Astrocyte (in vitro differentiated cells and primary cell): ENCODE results near the gene GSPT1. TPM values are rescaled to one million over a fixed set of nuclear protein-coding genes. Genes with fewer than 3 reads are reported as not detected.

Source experiments
- DNase-seq: peaks from one replicate; pipeline ENCODE4 v3.0.0-alpha.2; 2010; ENCODE audit warnings: low read depth
- FAIRE-seq: peaks from 2 replicates; lab custom pipeline; 2011; peaks lifted over from hg19 to GRCh38; lab: Jason Lieb, UNC
- H2AFZ ChIP-seq: 2 replicates; pipeline ENCODE4 v1.6.0; 2012; ENCODE audit warnings: low read depth, low read length, inconsistent platforms
- H3K27ac ChIP-seq: 2 replicates; pipeline ENCODE4 v1.5.1; 2011; ENCODE audit warnings: low read depth, low read length, inconsistent platforms
- H3K27me3 ChIP-seq: 2 replicates; pipeline ENCODE4 v1.6.0; 2011; ENCODE audit warnings: low read length, inconsistent platforms; ENCODE audit not compliant: insufficient read depth
- H3K36me3 ChIP-seq: 2 replicates; pipeline ENCODE4 v1.5.1; 2011; ENCODE audit warnings: low read length, inconsistent platforms; ENCODE audit not compliant: insufficient read depth
- H3K4me1 ChIP-seq: 2 replicates; pipeline ENCODE4 v1.5.1; 2011; ENCODE audit warnings: low read length, inconsistent platforms; ENCODE audit not compliant: insufficient read depth
- H3K4me2 ChIP-seq: 2 replicates; pipeline ENCODE4 v1.6.0; 2012; ENCODE audit warnings: low read length, inconsistent platforms
- H3K4me3 ChIP-seq: 2 replicates; pipeline ENCODE4 v1.5.1; 2011; ENCODE audit warnings: low read depth, mild to moderate bottlenecking, low read length, inconsistent platforms; ENCODE audit not compliant: insufficient read depth
- H3K79me2 ChIP-seq: 2 replicates; pipeline ENCODE4 v1.6.0; 2012; ENCODE audit warnings: mild to moderate bottlenecking, low read length, inconsistent platforms; ENCODE audit not compliant: insufficient read depth
- H3K9ac ChIP-seq: 2 replicates; pipeline ENCODE4 v1.6.0; 2012; ENCODE audit warnings: mild to moderate bottlenecking, low read length, inconsistent platforms
- H3K9me3 ChIP-seq: 2 replicates; pipeline ENCODE4 v1.5.1; 2012; ENCODE audit warnings: low read depth, mild to moderate bottlenecking, low read length, inconsistent platforms; ENCODE audit not compliant: insufficient read depth
- H4K20me1 ChIP-seq: 2 replicates; pipeline ENCODE4 v1.6.0; 2012; ENCODE audit warnings: low read length, inconsistent platforms; ENCODE audit not compliant: insufficient read depth
- H3K27ac Mint-ChIP-seq: one replicate; pipeline ENCODE4 v1.8.0; 2021; ENCODE audit warnings: mild to moderate bottlenecking, mixed read lengths; ENCODE audit not compliant: unreplicated experiment
- H3K27me3 Mint-ChIP-seq: one replicate; pipeline ENCODE4 v1.8.0; 2021; ENCODE audit warnings: low read depth, mixed read lengths; ENCODE audit not compliant: unreplicated experiment
- H3K36me3 Mint-ChIP-seq: one replicate; pipeline ENCODE4 v1.8.0; 2021; ENCODE audit warnings: low read depth, mixed read lengths; ENCODE audit not compliant: unreplicated experiment
- H3K4me1 Mint-ChIP-seq: one replicate; pipeline ENCODE4 v1.8.0; 2021; ENCODE audit warnings: low read depth, mixed read lengths; ENCODE audit not compliant: unreplicated experiment
- H3K4me3 Mint-ChIP-seq: one replicate; pipeline ENCODE4 v1.8.0; 2021; ENCODE audit warnings: mild to moderate bottlenecking, moderate library complexity, mixed read lengths; ENCODE audit not compliant: unreplicated experiment
- H3K9me3 Mint-ChIP-seq: one replicate; pipeline ENCODE4 v1.8.0; 2021; ENCODE audit warnings: mild to moderate bottlenecking, mixed read lengths; ENCODE audit not compliant: unreplicated experiment
- CTCF ChIP-seq: IDR thresholded peaks from 2 replicates; pipeline ENCODE4 v1.5.1; 2011; ENCODE audit warnings: low read depth, mild to moderate bottlenecking, inconsistent platforms, low read length, moderate library complexity; ENCODE audit not compliant: insufficient read depth
- EZH2 ChIP-seq: IDR thresholded peaks from 2 replicates; pipeline ENCODE4 v1.6.1; 2012; ENCODE audit warnings: mild to moderate bottlenecking, low read length, inconsistent platforms; ENCODE audit not compliant: insufficient read depth
- total RNA-seq: library from RNA; stranded (reverse); gene quantifications from 2 replicates; pipeline ENCODE4 v1.2.1, GENCODE V29; 2021

The GSPT1 gene
- total RNA-seq, 1 donor from 2014 or later, result 173 TPM

GRCh38 chr16:11871193-11871592, 44.6 kb downstream of the GSPT1 start:
- Histone ChIP-seq H3K36me3 (peaks cover 37% of the 10 kb centered on the region), H3K4me3 (no peak overlapping the region), H4K20me1 (peaks cover 48% of the 10 kb centered on the region), H3K27ac (no peak overlapping the region), H3K79me2 (peaks cover 3% of the 10 kb centered on the region), H3K9me3 (no peaks in the 10 kb centered on the region), H3K4me1 (no peaks in the 10 kb centered on the region), H2AFZ (no peak overlapping the region), H3K27me3 (no peaks in the 10 kb centered on the region), H3K9ac (no peak overlapping the region), H3K4me2 (no peak overlapping the region)
- Mint-ChIP-seq H3K27me3 (no peaks in the 10 kb centered on the region), H3K4me1 (peaks cover 17% of the 10 kb centered on the region), H3K36me3 (peaks cover 3% of the 10 kb centered on the region), H3K4me3 (no peak overlapping the region), H3K9me3 (no peaks in the 10 kb centered on the region), H3K27ac (peak overlapping the region; percentile 87)
- peak; percentile 20 for DNase-seq
- TF ChIP-seq CTCF (no peak), EZH2 (no peak)
- no peak for FAIRE-seq

GRCh38 chr16:11870399-11870798, 45.4 kb downstream of the GSPT1 start:
- H3K36me3 Mint-ChIP-seq, result peaks cover 2% of the 10 kb centered on the region
- TF ChIP-seq CTCF, result no peak
- TF ChIP-seq EZH2, result no peak
- Histone ChIP-seq H3K36me3 (peaks cover 30% of the 10 kb centered on the region), H3K4me1 (no peaks in the 10 kb centered on the region), H3K79me2 (no peaks in the 10 kb centered on the region), H3K4me3 (no peak overlapping the region), H3K27me3 (no peaks in the 10 kb centered on the region), H2AFZ (no peak overlapping the region), H4K20me1 (peaks cover 48% of the 10 kb centered on the region), H3K27ac (no peak overlapping the region), H3K4me2 (no peak overlapping the region), H3K9me3 (no peaks in the 10 kb centered on the region), H3K9ac (no peak overlapping the region)
- H3K4me1 Mint-ChIP-seq, result peaks cover 19% of the 10 kb centered on the region
- FAIRE-seq (no peak), DNase-seq (no peak)
- no peaks in the 10 kb centered on the region for H3K27me3 Mint-ChIP-seq
- no peak overlapping the region for H3K27ac Mint-ChIP-seq
- no peak overlapping the region for H3K4me3 Mint-ChIP-seq
- H3K9me3 Mint-ChIP-seq, result no peaks in the 10 kb centered on the region

GRCh38 chr16:11869353-11870228, 46.2 kb downstream of the GSPT1 start:
- no peaks in the 10 kb centered on the region for H3K27me3 Mint-ChIP-seq
- H3K27me3 ChIP-seq, result no peaks in the 10 kb centered on the region
- no peaks in the 10 kb centered on the region for H3K79me2 ChIP-seq
- H3K9me3 Mint-ChIP-seq, result no peaks in the 10 kb centered on the region
- H3K4me2 ChIP-seq, result no peak overlapping the region
- TF ChIP-seq CTCF (no peak), EZH2 (no peak)
- no peaks in the 10 kb centered on the region for H3K4me1 ChIP-seq
- DNase-seq, result no peak
- H3K9me3 ChIP-seq, result no peaks in the 10 kb centered on the region
- H3K4me1 Mint-ChIP-seq, result peaks cover 19% of the 10 kb centered on the region
- H3K9ac ChIP-seq, result no peak overlapping the region
- no peak overlapping the region for H3K4me3 ChIP-seq
- no peak overlapping the region for H3K27ac ChIP-seq
- no peak overlapping the region for H2AFZ ChIP-seq
- no peaks in the 10 kb centered on the region for H3K36me3 Mint-ChIP-seq
- FAIRE-seq, result no peak
- peaks cover 51% of the 10 kb centered on the region for H4K20me1 ChIP-seq
- peak overlapping the region; percentile 34 for H3K27ac Mint-ChIP-seq
- H3K36me3 ChIP-seq, result peaks cover 27% of the 10 kb centered on the region
- H3K4me3 Mint-ChIP-seq, result no peak overlapping the region
